Stomach (tissue), 9 donors: ENCODE data around the gene CACNA1I. TPM values are rescaled to one million over a fixed set of nuclear protein-coding genes. Genes with fewer than 3 reads are reported as not detected.

Source experiments
- DNase-seq, 2 donors: peaks; one replicate each; pipeline versions ENCODE4 v3.0.0 to v3.0.0-alpha.2; 2013 to 2019
- H3K27ac ChIP-seq, 5 donors: fragments of 200-600 bp in 4 of 5; sonication (generic) in 4 of 5; one replicate each; pipeline ENCODE4 v1.5.1; 2013 to 2019; ENCODE audit warnings: mild to moderate bottlenecking in 1 of 5, moderate library complexity in 1 of 5
- H3K27me3 ChIP-seq, 3 donors: fragments of 200-600 bp; sonication (generic); one replicate each; pipeline ENCODE4 v1.5.1; 2017 to 2019; ENCODE audit warnings: mixed run types in 1 of 3
- H3K36me3 ChIP-seq, 4 donors: fragments of 200-600 bp; sonication (generic); 1 replicate in 3 of 4; 2 replicates in 1 of 4; pipeline ENCODE4 v1.5.1; 2016 to 2019
- H3K4me1 ChIP-seq, 4 donors: fragments of 200-600 bp; sonication (generic); one replicate each; pipeline ENCODE4 v1.5.1; 2016 to 2019
- H3K4me3 ChIP-seq, 4 donors: fragments of 200-600 bp; sonication (generic) in 3 of 4; one replicate each; pipeline ENCODE4 v1.5.1; 2016 to 2019; ENCODE audit warnings: mild to moderate bottlenecking in 1 of 4
- H3K9me3 ChIP-seq, 4 donors: fragments of 200-600 bp; sonication (generic); one replicate each; pipeline ENCODE4 v1.5.1; 2016 to 2019
- EP300 ChIP-seq: sonication (generic); formaldehyde crosslinking; IDR thresholded peaks from one replicate; pipeline ENCODE4 v1.6.1; 2017; ENCODE audit warnings: antibody characterized with exemption
- POLR2A ChIP-seq, 4 donors: fragments of 450-650 bp; IDR thresholded peaks; one replicate each; pipeline ENCODE4 v1.6.1; 2016; ENCODE audit warnings: antibody characterized with exemption in 4 of 4, control low read depth in 2 of 4, mild to moderate bottlenecking in 1 of 4, moderate library complexity in 1 of 4
- POLR2AphosphoS5 ChIP-seq, 3 donors: sonication (generic); formaldehyde crosslinking; IDR thresholded peaks; one replicate each; pipeline ENCODE4 v1.6.1; 2016; ENCODE audit warnings: antibody characterized with exemption in 3 of 3
- WGBS, 5 donors: extraction: QIAGEN DNeasy Blood & Tissue Kit in 3 of 5; methylation state at CpG; one replicate each; pipeline versions ENCODE4 v1.1.5 to v1.1.7; 2013 to 2018; 5-methylcytosine and 5-hydroxymethylcytosine counted together
- intact Hi-C: fragments of 100-400 bp; cut with DNase I; formaldehyde crosslinking; loops from one replicate; pipeline ENCODE4 v1.15.1; 2023; ENCODE audit warnings: low total_unique reads
- polyA plus RNA-seq, 3 donors: library from polyadenylated mRNA; stranded (reverse); fragments of 200-250 nt; gene quantifications; one replicate each; pipeline ENCODE4 v1.2.3, GENCODE V29; 2013
- total RNA-seq, 5 donors: library from RNA; depleted of rRNA; stranded (reverse); fragments of >200 nt; gene quantifications; one replicate each; pipeline versions ENCODE4 v1.1.0 to v1.2.3, GENCODE V29; 2014 to 2016
- TF ChIP-seq, protein P1 (sequence below), 7 experiments: fragments of 450-650 bp in 4 of 7; fragments of 200-600 bp in 3 of 7; sonication (generic) in 3 of 7; IDR thresholded peaks; one replicate each; pipeline ENCODE4 v1.5.1; 2016 to 2019; ENCODE audit warnings: antibody characterized with exemption in 7 of 7, control low read depth in 2 of 7, mild to moderate bottlenecking in 1 of 7
- donor health status: healthy with polysubstance abuse.
- donor health status: Bipolar disorder and iron deficiency.
- donor health status: healthy.

The CACNA1I gene
- total and polyA plus RNA-seq, 8 donors: 0.06 to 4.0 (median 0.22) TPM; not detected in 2

DNA sequence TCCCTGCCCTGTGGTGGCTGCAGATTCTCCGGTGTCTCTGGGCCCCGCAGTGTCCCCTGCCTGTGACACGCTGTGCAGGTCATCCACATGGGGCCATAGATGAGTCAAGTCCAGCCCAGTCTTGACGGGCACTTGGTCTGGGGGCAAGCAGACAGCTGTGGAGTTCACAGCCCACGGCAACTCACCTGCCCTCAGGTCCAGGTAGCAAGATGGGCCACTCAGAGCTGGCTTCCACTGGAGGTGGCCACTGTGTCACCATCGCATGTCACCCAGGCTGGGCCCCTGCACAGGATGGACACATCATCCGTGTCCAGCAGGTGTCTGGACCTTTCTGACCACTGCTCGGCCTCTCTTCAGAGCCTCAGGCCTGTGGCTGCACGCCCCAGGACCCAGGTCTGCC lies 109.9 kb downstream of the CACNA1I start:
- DNase-seq: no peak
- peaks cover 2 to 63% (median 18%) of the 10 kb centered on the region in 3 donors for H3K27me3 ChIP-seq
- no peak overlapping the region for H3K4me3 ChIP-seq
- WGBS, 5 donors: 84 to 93% (median 89%) methylated on average over 3 to 9 of the region's 9 CpGs
- peaks cover 0 to 5% (median 1%) of the 10 kb centered on the region in 4 donors for H3K4me1 ChIP-seq
- intact Hi-C loops: no loop called here
- H3K27ac ChIP-seq: no peak overlapping the region
- TF ChIP-seq POLR2A (IDR thresholded peaks at IDR 0.05): no peak
- TF ChIP-seq EP300: no peak
- no peak for TF ChIP-seq POLR2AphosphoS5 (IDR thresholded peaks at IDR 0.05)
- TF ChIP-seq, protein P1, sequence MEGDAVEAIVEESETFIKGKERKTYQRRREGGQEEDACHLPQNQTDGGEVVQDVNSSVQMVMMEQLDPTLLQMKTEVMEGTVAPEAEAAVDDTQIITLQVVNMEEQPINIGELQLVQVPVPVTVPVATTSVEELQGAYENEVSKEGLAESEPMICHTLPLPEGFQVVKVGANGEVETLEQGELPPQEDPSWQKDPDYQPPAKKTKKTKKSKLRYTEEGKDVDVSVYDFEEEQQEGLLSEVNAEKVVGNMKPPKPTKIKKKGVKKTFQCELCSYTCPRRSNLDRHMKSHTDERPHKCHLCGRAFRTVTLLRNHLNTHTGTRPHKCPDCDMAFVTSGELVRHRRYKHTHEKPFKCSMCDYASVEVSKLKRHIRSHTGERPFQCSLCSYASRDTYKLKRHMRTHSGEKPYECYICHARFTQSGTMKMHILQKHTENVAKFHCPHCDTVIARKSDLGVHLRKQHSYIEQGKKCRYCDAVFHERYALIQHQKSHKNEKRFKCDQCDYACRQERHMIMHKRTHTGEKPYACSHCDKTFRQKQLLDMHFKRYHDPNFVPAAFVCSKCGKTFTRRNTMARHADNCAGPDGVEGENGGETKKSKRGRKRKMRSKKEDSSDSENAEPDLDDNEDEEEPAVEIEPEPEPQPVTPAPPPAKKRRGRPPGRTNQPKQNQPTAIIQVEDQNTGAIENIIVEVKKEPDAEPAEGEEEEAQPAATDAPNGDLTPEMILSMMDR (IDR thresholded peaks at IDR 0.05): no peak
- no peaks in the 10 kb centered on the region for H3K36me3 ChIP-seq
- no peaks in the 10 kb centered on the region for H3K9me3 ChIP-seq

DNA sequence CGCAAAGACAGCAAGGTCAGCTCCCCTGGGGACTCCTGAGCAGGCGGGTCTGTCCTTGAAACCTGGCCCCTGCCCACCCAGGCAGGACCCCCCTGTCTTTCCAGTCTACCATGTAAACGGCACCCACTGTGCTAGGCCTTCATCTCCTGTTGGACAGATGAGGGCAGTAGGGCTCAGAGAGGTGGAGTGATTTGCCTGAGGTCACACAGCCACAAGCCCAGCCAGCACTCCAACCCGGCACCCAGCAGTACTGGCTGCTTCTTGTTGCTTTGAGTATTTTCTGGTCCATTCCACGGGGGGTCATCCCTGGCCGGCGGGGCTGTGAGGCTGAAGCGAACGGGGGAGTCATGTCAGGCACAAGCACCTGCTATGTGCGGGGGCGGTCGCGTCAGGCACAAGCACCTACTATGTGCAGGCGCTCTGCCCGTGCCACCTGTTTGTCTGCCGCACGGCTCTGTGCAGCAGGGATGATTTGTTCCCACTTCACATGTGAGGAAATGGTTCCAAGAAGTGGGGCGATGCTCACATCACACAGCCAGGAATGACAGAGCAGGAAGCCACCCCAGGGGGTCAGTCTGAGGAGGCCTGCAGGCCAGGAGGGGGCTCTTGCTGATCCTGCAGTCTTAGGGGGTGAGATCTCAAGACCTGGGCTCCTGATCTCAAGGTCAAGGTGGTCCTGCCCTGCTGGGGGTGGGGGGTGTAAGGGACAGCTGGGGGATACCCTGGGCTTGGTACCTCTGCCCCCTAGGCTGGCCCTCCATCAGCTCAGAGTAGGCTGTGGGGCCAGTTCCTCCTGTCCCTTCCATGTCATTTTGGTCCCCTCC lies 110.7 kb downstream of the CACNA1I start:
- peaks cover 0 to 10% (median 4%) of the 10 kb centered on the region in 4 donors for H3K4me1 ChIP-seq
- H3K4me3 ChIP-seq: no peak overlapping the region
- peaks cover 10 to 64% (median 26%) of the 10 kb centered on the region in 3 donors for H3K27me3 ChIP-seq
- intact Hi-C loops: no loop called here
- H3K36me3 ChIP-seq: no peaks in the 10 kb centered on the region
- no peak overlapping the region for H3K27ac ChIP-seq
- DNase-seq: no peak
- TF ChIP-seq POLR2A (IDR thresholded peaks at IDR 0.05): no peak
- TF ChIP-seq, protein P1 (IDR thresholded peaks at IDR 0.05): no peak
- TF ChIP-seq POLR2AphosphoS5 (IDR thresholded peaks at IDR 0.05): no peak
- TF ChIP-seq EP300: no peak
- WGBS, 5 donors: 79 to 89% (median 86%) methylated on average over 15 to 18 of the region's 18 CpGs
- H3K9me3 ChIP-seq: no peaks in the 10 kb centered on the region

DNA sequence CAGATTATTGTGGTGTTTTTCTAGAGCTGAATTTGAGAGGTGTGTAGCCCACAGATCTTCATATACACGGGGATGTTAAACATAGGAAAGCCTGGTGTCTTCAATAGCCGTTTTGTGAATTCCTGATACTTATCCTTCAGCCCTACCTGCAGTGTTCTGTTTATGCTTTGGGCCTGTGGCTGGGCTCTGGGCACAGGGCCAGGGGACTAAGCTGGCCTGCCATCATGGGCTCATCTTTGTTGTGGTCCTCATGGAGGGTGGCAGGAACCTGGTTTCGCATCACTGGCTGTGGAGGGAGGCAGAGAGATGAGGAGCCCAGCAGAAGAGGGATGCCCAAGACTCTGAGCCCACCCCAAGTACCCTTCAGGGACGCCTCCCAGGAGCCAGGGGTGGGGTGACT lies 112.4 kb downstream of the CACNA1I start:
- Histone ChIP-seq H3K27me3 (peaks cover 11 to 74% (median 37%) of the 10 kb centered on the region in 3 donors), H3K9me3 (no peaks in the 10 kb centered on the region), H3K4me1 (peaks cover 0 to 10% (median 4%) of the 10 kb centered on the region in 4 donors), H3K36me3 (no peaks in the 10 kb centered on the region), H3K4me3 (no peak overlapping the region), H3K27ac (no peak overlapping the region)
- intact Hi-C loops: no loop called here
- DNase-seq: no peak
- 67 to 80% (median 75%) methylated on average over 4 of the region's 4 CpGs for WGBS, 5 donors
- TF ChIP-seq POLR2AphosphoS5 (IDR thresholded peaks at IDR 0.05) (no peak), EP300 (no peak), POLR2A (IDR thresholded peaks at IDR 0.05) (no peak)
- TF ChIP-seq, protein P1 (IDR thresholded peaks at IDR 0.05): no peak

DNA sequence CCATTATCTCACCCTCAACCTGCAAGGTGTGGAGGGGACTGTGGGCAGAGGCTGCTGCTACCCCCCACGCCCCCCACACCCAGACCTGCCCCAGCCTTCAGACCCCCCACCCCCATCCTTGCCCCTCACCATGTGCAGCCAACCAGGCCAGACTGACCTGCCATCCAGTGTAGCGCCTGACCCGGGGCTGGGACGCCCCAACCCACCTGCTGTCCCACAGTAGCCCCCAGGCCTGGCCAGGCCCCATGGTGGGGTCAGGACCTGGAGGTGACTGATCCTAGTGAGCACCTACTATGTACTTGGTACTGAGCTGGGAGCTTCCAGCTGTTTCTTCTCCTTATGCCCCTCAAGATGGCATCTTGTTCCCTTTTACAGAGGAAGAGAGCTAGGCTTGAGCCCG lies 113.1 kb downstream of the CACNA1I start:
- Histone ChIP-seq H3K36me3 (no peaks in the 10 kb centered on the region), H3K4me1 (peaks cover 0 to 10% (median 4%) of the 10 kb centered on the region in 4 donors), H3K9me3 (no peaks in the 10 kb centered on the region), H3K27me3 (peaks cover 11 to 78% (median 37%) of the 10 kb centered on the region in 3 donors), H3K27ac (no peak overlapping the region), H3K4me3 (no peak overlapping the region)
- intact Hi-C loops: no loop called here
- 81 to 95% (median 86%) methylated on average over 5 of the region's 5 CpGs for WGBS, 5 donors
- no peak for TF ChIP-seq POLR2A (IDR thresholded peaks at IDR 0.05)
- TF ChIP-seq, protein P1 (IDR thresholded peaks at IDR 0.05): no peak
- TF ChIP-seq POLR2AphosphoS5 (IDR thresholded peaks at IDR 0.05): no peak
- TF ChIP-seq EP300: no peak
- no peak for DNase-seq
